SH-SY5Y (cell line): ENCODE results near the gene CDH4.

ENCODE experiments used
- GATA2 ChIP-seq: IDR thresholded peaks from 2 replicates; pipeline ENCODE4 v1.6.1; 2011; ENCODE audit warnings: mild to moderate bottlenecking, low read depth, low read length
- GATA3 ChIP-seq: IDR thresholded peaks from 2 replicates; pipeline ENCODE4 v1.6.1; 2011; ENCODE audit warnings: low read depth, mild to moderate bottlenecking, low read length, moderate library complexity

DNA sequence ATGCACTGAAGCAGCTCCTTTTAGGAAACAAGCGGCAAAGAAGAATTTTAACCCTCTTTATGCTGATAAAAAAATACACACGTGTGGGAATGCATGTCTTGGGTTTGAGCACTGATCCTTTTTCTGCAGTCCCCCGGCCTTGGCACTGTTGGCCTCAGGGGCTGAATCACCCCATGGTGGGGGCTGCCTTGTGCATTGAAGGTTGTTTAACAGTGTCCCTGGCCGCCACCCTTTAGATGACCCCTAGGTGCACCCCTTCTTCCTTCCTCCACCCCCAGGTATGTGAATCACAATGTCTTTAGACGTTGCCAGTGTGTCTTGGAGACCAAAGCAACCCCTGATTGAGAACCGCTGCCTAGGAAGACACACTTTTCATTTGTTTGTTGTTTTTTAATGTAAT, 190.7 kb downstream of the CDH4 start:
- TF ChIP-seq GATA3 (no peak), GATA2 (no peak)
